Activated CD4-positive, alpha-beta T cell treated with anti-CD3 and anti-CD28 coated beads, Interleukin-2, amount 50 U/mL, for 4 hours (primary cell): Measurements from ENCODE around the gene PDC.
"Not testable (repeated sequence)": the region's sequence is repeated elsewhere in the genome, so short reads cannot be mapped to it uniquely, and the experiment has no call there.

Source experiments
- DNase-seq, 2 experiments: peaks; one replicate each; pipeline ENCODE4 v3.0.0-alpha.2; 2020

PDC gene

GRCh38 chr1:186465491-186465890, 4.6 kb upstream of the PDC start:
- not testable (repeated sequence) for DNase-seq

GRCh38 chr1:186463926-186464325, 3.0 kb upstream of the PDC start:
- no peak for DNase-seq

- DNase-seq = no peak
These were observed 2.6 kb upstream of the PDC start for GRCh38 chr1:186463511-186463910.

DNA sequence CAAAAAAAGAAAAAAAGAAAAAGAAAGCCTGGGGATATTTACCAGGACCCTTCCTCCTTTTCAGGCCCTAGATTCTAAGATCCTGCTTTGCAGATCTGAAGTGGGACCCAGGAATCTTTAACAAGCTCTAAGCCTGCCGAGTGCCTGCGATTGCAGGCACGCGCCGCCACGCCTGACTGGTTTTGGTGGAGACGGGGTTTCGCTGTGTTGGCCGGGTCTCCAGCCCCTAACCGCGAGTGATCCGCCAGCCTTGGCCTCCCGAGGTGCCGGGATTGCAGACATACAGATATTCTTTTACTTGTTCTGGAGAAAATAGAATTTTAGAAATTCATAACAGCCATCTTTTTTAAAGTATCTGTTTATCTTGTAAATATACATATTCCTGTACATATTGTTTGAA, 1.8 kb downstream of the PDC start:
- DNase-seq = not testable (repeated sequence)

DNA sequence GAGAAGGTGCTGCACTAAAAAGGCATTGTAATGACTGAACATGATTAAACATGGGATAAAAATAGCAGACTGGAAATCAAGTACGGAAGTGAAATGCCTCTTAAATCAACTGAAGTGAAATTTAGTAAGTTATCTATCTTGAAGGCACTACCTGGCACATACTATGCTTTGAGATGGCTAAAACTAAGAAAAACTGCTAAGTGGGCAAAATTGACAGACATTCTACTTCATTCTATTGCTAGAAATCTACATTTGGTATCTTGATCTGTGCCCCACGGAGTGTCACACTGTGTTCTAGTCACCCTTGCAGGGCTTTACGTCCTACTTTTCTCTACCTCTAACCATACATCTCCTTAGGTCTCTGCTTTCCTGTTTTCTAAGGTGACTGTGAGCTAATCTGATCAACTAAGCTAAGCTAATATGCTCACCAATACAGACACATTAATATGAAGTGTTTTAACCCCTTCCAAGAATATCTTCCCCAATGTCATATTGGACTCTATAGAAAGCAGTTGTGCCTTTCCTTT, 4.1 kb downstream of the PDC start:
- no peak for DNase-seq

DNA sequence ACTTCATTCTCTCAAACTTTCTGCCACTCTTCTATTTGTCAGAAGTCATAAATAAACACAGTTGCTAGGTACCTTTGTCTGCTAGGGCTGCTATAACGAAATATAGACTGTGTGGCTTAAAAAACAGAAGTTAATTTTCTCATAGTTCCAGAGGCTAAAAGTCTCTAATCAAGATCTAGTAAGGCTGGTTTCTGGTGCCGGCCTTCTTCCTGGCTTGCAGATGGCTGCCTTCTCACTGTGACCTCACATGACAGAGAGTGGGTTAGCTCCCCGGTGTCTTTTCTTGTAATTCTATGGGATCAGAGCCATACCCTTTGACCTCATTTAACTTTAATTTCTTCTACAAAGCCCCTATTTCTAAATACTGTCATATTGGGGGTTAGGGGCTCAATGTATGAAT, 5.9 kb downstream of the PDC start:
- no peak for DNase-seq

- DNase-seq = no peak
These were observed 14.8 kb downstream of the PDC start for GRCh38 chr1:186446152-186446551.

- DNase-seq = no peak
These were observed 17.3 kb downstream of the PDC start for GRCh38 chr1:186443638-186444037.

GRCh38 chr1:186442651-186443375, 18.1 kb downstream of the PDC start:
- DNase-seq = no peak

DNA sequence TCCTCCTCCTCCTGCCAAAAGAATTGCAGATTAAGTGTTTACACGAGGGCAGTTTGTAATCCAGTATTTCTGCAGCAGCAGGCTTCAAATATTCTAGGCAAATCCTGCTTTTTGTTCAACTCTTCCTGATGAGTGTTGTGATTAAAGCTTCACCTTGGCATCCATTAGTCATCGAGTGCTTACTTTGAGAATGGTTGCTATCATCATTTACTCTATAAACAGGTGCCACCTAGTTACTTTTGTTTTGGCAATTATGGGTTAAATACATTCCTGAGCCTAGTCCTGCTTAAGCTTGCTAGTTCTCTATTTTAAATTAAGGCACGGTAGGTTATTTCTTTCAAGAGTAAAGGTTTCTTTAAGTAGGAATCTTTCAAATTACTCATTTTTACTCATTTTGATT, 20.3 kb downstream of the PDC start:
- no peak for DNase-seq

- DNase-seq = no peak
These were observed 22.3 kb downstream of the PDC start for GRCh38 chr1:186438567-186438966.

DNA sequence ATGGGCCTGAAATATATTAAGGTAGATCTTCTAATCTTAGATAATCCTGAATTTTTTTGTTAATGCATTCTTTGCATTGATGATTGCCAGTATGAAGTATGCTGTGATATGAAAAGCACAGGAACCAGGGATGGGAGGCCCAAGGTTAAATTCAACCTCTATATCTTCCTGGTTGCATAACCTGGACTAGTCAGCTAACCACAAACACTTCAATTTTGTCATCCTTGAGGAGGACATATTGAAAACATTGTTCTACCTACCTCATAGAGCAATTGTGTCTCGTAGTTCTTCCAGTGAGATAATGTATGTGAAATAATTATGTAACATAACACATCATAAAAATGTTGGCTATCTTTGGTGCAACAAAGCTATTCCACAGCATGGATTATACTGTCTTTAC, 25.6 kb downstream of the PDC start:
- DNase-seq = no peak

- no peak for DNase-seq
These were observed 31.9 kb downstream of the PDC start for GRCh38 chr1:186429017-186429416.

- DNase-seq = no peak
These were observed 34.8 kb downstream of the PDC start for GRCh38 chr1:186426118-186426517.

- no peak for DNase-seq
These were observed 36.4 kb downstream of the PDC start for GRCh38 chr1:186424539-186424938.

GRCh38 chr1:186421446-186421845, 39.5 kb downstream of the PDC start:
- DNase-seq = no peak

DNA sequence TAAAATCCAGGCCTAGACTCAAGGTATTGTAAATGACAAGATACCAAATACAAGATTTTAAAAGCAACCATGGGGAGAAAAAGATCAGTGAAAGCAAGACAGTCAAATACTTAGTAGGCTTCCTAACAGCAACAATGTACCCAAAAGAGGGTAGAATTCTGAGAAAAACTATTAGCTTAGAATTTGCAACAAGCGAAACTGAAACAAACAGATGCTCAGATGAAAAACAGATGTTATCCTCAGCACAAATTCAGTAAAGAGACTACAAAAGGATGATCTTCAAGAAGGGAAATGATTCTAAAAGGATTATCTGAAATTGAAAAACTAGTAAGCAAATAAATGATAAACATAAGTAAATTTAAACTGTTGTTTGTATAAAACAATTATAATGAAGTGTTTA, 40.0 kb downstream of the PDC start:
- DNase-seq = no peak

GRCh38 chr1:186420311-186420710, 40.6 kb downstream of the PDC start:
- no peak for DNase-seq

DNA sequence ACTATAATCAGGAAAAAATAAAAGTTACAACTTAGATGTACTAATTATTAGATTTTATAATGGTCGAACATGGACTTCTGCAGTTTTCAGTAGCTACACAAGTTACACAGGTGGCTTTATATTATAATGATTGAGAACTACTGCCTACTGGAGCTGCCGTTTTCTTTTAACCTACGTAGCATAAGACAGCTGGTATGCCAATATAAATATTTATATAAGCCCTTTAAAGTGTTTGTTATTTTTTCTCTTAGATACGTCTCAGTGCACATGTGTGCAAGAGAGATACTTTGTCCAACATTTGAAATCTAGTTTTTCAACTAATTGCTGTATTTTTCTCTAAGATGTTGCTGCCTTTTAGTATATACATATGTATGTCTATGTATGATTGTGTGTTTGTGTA, 42.4 kb downstream of the PDC start:
- DNase-seq = no peak

GRCh38 chr1:186413319-186413718, 47.6 kb downstream of the PDC start:
- DNase-seq = no peak

DNA sequence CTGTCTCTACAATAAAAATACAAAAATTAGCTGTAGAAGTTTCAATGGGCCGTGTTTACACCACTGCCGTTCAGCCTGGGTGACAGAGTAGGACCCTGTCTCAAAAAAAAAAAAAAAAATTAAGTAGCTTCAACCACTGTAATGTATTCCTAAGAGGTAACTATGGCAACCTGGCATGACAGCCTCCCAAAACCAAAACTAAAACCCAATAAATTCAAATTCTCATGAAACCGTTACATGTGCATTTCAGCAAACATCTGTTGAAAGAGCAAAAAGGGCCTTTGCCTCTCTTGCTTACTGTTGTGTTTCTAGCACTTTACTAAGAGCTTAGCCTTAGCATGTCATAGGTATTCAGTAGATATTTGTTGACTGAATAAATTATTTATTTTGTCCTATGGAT, 51.8 kb downstream of the PDC start:
- no peak for DNase-seq

- no peak for DNase-seq
These were observed 56.4 kb downstream of the PDC start for GRCh38 chr1:186404454-186405051.

GRCh38 chr1:186403632-186404031, 57.3 kb downstream of the PDC start:
- no peak for DNase-seq

DNA sequence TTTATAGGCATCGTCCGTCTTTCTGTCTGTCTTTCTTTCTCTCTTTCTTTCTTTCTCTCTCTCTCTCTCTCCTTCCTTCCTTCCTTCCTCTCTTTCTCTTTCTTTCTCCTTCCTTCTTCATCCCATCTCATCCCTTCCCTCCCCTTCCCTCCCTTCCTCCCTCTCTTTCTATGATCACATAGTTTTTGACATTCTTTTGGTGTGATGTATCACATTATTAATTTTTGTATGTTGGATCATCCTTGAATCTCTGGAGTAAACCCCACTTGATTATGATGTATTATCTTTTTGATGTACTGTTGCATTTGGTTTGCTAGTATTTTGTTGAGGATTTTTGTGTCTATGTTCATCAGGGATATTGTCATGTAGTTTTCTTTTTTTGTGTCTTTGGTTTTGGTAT, 59.5 kb downstream of the PDC start:
- DNase-seq = not testable (repeated sequence)
